Activated naive CD4-positive, alpha-beta T cell (primary cell): ENCODE measurements around the gene CLASP1.
"Not testable (repeated sequence)": the region's sequence is repeated elsewhere in the genome, so short reads cannot be mapped to it uniquely, and the experiment has no call there.

Source experiments
- DNase-seq, 4 experiments: peaks; one replicate each; lab custom pipeline; 2025; lab: John Stamatoyannopoulos, UW

Gene CLASP1

GRCh38 chr2:121473512-121473911, 175.8 kb downstream of the CLASP1 start:
- DNase-seq = no peak

- no peak for DNase-seq
Observed at GRCh38 chr2:121472470-121472993, 176.7 kb downstream of the CLASP1 start.

GRCh38 chr2:121471532-121472469, 177.5 kb downstream of the CLASP1 start:
- DNase-seq = no peak

GRCh38 chr2:121470917-121471316, 178.3 kb downstream of the CLASP1 start:
- no peak for DNase-seq

GRCh38 chr2:121469356-121469755, 179.9 kb downstream of the CLASP1 start:
- no peak for DNase-seq

GRCh38 chr2:121468936-121469335, 180.3 kb downstream of the CLASP1 start:
- DNase-seq = no peak

GRCh38 chr2:121459291-121459690, 190.0 kb downstream of the CLASP1 start:
- DNase-seq = no peak

- DNase-seq = no peak
Observed at GRCh38 chr2:121456325-121456724, 192.9 kb downstream of the CLASP1 start.

GRCh38 chr2:121455446-121455845, 193.8 kb downstream of the CLASP1 start:
- DNase-seq = no peak

GRCh38 chr2:121454549-121455090, 194.6 kb downstream of the CLASP1 start:
- no peak for DNase-seq

- DNase-seq = no peak
Observed at GRCh38 chr2:121451398-121451797, 197.9 kb downstream of the CLASP1 start.

GRCh38 chr2:121450301-121450700, 199.0 kb downstream of the CLASP1 start:
- DNase-seq = no peak

GRCh38 chr2:121446647-121447241, 202.5 kb downstream of the CLASP1 start:
- DNase-seq = no peak

- no peak for DNase-seq
Observed at GRCh38 chr2:121442889-121443288, 206.4 kb downstream of the CLASP1 start.

GRCh38 chr2:121438290-121438689, 211.0 kb downstream of the CLASP1 start:
- not testable (repeated sequence) for DNase-seq

- no peak for DNase-seq
Observed at GRCh38 chr2:121436918-121437317, 212.3 kb downstream of the CLASP1 start.

GRCh38 chr2:121435790-121436189, 213.5 kb downstream of the CLASP1 start:
- DNase-seq = no peak

GRCh38 chr2:121431214-121431613, 218.0 kb downstream of the CLASP1 start:
- no peak for DNase-seq

- no peak for DNase-seq
Observed at GRCh38 chr2:121429927-121430520, 219.2 kb downstream of the CLASP1 start.

- DNase-seq = no peak
Observed at GRCh38 chr2:121429119-121429903, 220.0 kb downstream of the CLASP1 start.

GRCh38 chr2:121427187-121427689, 222.0 kb downstream of the CLASP1 start:
- DNase-seq = no peak
